ENCODE measurements around the gene CAMK4.

- TF ChIP-seq CTCF (conservative IDR thresholded peaks at IDR 0.05; ENCODE audit: low read length), result no peak
- TF ChIP-seq EZH2phosphoT487 (IDR thresholded peaks at IDR 0.05; ENCODE audit: borderline replicate concordance), result no peak
These were observed 184.6 kb downstream of the CAMK4 start for GRCh38 chr5:111408817-111409216.
